Calu3 (cell line): ENCODE data around the gene GNPTAB. TPM values are rescaled to one million over a fixed set of nuclear protein-coding genes. Genes with fewer than 3 reads are reported as not detected.

Experiments used
- BruUV-seq: library from RNA; stranded (reverse); fragments of 400-500 nt; replicated peaks from 2 replicates; lab custom pipeline; 2021; lab: Mats Ljungman, UMichigan
- CTCF ChIA-PET: fragments of 300-600 bp; sonication (Branson Sonifier 250); formaldehyde crosslinking; loops from one replicate; lab custom pipeline; 2022; ENCODE audit warnings: antibody characterized with exemption; lab: Charles Lee
- DNase-seq: peaks from one replicate; pipeline ENCODE4 v3.0.0; 2022
- H3K27ac Mint-ChIP-seq: one replicate; pipeline ENCODE4 v1.8.0; 2022; ENCODE audit warnings: mixed read lengths; ENCODE audit not compliant: unreplicated experiment
- H3K27me3 Mint-ChIP-seq: one replicate; pipeline ENCODE4 v1.8.0; 2022; ENCODE audit warnings: mixed read lengths; ENCODE audit not compliant: unreplicated experiment
- H3K36me3 Mint-ChIP-seq: one replicate; pipeline ENCODE4 v1.8.0; 2022; ENCODE audit warnings: mild to moderate bottlenecking, moderate library complexity, mixed read lengths; ENCODE audit not compliant: insufficient read depth, unreplicated experiment
- H3K4me1 Mint-ChIP-seq: one replicate; pipeline ENCODE4 v1.8.0; 2022; ENCODE audit warnings: mild to moderate bottlenecking, low read depth, mixed read lengths; ENCODE audit not compliant: unreplicated experiment
- H3K4me3 Mint-ChIP-seq: one replicate; pipeline ENCODE4 v1.8.0; 2022; ENCODE audit warnings: mild to moderate bottlenecking, low read depth, moderate library complexity, mixed read lengths; ENCODE audit not compliant: unreplicated experiment
- H3K9me3 Mint-ChIP-seq: one replicate; pipeline ENCODE4 v1.8.0; 2022; ENCODE audit warnings: low read depth, mixed read lengths; ENCODE audit not compliant: unreplicated experiment
- intact Hi-C: fragments of 100-400 bp; cut with micrococcal nuclease; formaldehyde crosslinking; loops from one replicate; pipeline ENCODE4 v1.10.0; 2022; ENCODE audit not compliant: unreplicated experiment
- total RNA-seq: library from RNA; stranded (reverse); gene quantifications from 2 replicates; pipeline ENCODE4 v1.2.3, GENCODE V29; 2022
- TF ChIP-seq, protein P1 (sequence below): fragments of 200-600 bp; IDR thresholded peaks from one replicate; pipeline ENCODE4 v1.8.0; 2022; ENCODE audit warnings: antibody characterized with exemption; ENCODE audit not compliant: unreplicated experiment

The GNPTAB gene
- total RNA-seq, 1 experiment from 2014 or later, result 36.0 TPM

DNA sequence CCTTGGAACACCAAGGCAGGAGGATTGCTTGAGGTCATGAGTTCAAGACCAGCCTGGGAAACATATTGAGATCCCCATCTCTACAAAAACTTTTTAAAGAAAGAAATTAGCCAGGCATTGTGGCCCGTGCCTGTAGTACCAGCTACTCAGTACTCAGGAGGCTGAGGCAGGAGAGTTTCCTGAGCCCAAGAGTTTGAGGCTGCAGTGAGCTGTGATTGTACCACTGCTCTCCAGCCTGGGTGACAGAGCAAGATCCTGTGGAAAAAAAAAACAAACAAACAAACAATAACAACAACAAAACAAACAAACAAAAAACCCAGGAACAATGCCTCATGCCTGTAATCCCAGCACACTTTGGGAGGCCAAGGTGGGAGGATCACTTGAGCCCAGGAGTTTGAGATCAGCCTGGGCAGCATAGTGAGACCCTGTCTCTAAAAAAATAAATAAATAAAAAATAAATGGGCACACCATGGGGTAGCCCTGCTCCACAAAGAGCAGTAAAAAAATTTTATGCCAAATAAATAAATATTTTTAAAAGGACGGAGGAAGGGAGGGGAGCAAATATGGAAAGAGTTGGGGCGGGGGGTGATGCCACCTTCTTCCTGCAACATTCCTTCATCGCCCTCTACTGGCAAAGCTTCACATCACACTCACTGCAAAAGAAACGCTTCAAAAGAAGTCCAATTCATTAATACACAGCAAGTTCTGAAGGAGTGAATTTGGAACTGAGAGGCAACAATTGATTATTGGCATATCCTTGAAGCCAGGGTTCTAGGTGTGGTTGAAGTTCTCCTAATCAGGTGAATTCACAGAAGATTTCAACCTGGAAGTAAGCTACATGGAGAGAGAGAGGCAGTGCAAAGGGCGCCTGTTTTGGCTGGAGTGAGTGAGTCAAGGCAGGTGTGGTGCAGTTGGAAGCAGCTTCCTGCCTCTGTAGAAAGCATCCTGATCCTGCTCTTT, 8.8 kb upstream of the GNPTAB start:
- Mint-ChIP-seq H3K9me3 (no peaks in the 10 kb centered on the region), H3K4me1 (no peaks in the 10 kb centered on the region), H3K27ac (no peak overlapping the region), H3K36me3 (no peaks in the 10 kb centered on the region), H3K27me3 (no peaks in the 10 kb centered on the region), H3K4me3 (no peak overlapping the region)
- DNase-seq, result peak; percentile 74
- TF ChIP-seq, protein P1, sequence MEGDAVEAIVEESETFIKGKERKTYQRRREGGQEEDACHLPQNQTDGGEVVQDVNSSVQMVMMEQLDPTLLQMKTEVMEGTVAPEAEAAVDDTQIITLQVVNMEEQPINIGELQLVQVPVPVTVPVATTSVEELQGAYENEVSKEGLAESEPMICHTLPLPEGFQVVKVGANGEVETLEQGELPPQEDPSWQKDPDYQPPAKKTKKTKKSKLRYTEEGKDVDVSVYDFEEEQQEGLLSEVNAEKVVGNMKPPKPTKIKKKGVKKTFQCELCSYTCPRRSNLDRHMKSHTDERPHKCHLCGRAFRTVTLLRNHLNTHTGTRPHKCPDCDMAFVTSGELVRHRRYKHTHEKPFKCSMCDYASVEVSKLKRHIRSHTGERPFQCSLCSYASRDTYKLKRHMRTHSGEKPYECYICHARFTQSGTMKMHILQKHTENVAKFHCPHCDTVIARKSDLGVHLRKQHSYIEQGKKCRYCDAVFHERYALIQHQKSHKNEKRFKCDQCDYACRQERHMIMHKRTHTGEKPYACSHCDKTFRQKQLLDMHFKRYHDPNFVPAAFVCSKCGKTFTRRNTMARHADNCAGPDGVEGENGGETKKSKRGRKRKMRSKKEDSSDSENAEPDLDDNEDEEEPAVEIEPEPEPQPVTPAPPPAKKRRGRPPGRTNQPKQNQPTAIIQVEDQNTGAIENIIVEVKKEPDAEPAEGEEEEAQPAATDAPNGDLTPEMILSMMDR, result peak; percentile 86
- CTCF ChIA-PET, result interaction anchor here (0.6 to 2.8 kb wide), 8 partner anchors 9 to 425 kb away, joined by 3 to 14 read pairs (median 5); partner anchors contain the start of gene GNPTAB
- intact Hi-C loops, result loop anchor here (1.0 to 10.0 kb wide), 3 partner anchors 67 to 425 kb away; no protein-coding TSS in a partner anchor
- BruUV-seq, result no TSS peak

DNA sequence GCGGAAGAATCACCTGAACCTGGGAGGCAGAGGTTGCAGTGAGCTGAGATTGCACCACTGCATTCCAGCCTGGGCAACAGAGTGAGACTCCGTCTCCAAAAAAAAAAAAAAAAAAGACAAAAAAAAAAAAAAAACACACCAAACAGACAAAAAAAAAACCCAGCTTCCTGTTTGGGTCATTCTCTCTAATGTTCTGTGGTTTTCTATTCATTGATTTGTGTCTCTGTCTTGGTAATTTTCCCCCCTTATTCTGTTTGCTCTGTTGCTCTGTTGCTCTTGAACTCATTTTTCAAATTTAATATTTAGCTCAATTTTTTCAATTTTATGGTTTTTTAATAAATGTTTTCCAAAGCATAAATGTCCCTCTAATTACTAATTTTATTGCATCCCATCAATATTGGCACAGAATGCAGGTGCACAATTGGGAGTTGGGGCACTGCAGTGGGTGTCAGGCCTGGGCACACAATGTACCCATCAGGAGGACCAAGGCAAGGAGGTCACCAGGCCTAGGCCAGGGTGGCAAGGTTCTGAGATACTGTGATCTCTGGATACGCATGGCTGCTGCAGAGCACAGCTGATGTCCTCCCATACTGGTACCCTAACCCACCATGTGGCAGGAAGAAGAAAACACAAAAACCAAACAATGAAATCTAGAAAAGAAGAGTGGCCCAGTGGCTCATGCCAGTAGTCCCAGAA, 8.0 kb upstream of the GNPTAB start:
- intact Hi-C loops, result loop anchor here (2.0 to 10.0 kb wide), 2 partner anchors 66 to 264 kb away; no protein-coding TSS in a partner anchor
- Mint-ChIP-seq H3K4me1 (no peaks in the 10 kb centered on the region), H3K9me3 (no peaks in the 10 kb centered on the region), H3K4me3 (no peak overlapping the region), H3K27me3 (no peaks in the 10 kb centered on the region), H3K36me3 (no peaks in the 10 kb centered on the region), H3K27ac (no peak overlapping the region)
- BruUV-seq, result no TSS peak
- DNase-seq, result no peak
- CTCF ChIA-PET, result interaction anchor here (0.6 to 2.8 kb wide), 4 partner anchors 8 to 310 kb away, joined by 3 to 14 read pairs (median 8); partner anchors contain the start of gene GNPTAB
- TF ChIP-seq, protein P1, result no peak

DNA sequence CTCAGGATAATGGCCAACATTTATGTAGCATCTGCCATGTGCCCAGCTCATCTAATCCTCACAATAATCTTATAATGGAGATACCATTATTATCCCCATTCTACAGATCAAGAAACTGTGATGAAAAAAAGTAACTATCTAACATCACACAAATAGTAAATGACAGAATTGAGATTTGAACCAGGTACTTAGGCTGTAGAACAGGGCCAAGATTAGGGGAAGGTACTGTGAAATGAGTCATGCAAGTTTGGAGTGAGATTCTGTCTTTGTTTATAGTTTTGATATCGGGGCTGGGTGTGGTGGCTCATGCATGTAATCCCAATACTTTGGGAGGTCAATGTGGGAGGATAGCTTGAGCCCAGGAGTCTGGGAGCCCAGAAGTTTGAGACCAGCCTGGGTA, 1.3 kb upstream of the GNPTAB start:
- no peak for DNase-seq
- Mint-ChIP-seq H3K27ac (no peak overlapping the region), H3K27me3 (no peaks in the 10 kb centered on the region), H3K4me1 (peaks cover 8% of the 10 kb centered on the region), H3K36me3 (peaks cover 12% of the 10 kb centered on the region), H3K4me3 (no peak overlapping the region), H3K9me3 (no peaks in the 10 kb centered on the region)
- CTCF ChIA-PET, result no interaction called here
- TF ChIP-seq, protein P1, result no peak
- intact Hi-C loops, result loop anchor here (5.0 to 10.0 kb wide), 2 partner anchors 40 to 257 kb away; no protein-coding TSS in a partner anchor
- BruUV-seq, result no TSS peak
